Vagina (tissue), 2 donors: ENCODE results near the gene DPP3.

ENCODE experiments used
- CTCF ChIP-seq, 3 experiments: fragments of 450-650 bp in 2 of 3; fragments of 200-600 bp in 1 of 3; sonication (generic) in 1 of 3; IDR thresholded peaks; one replicate each; pipeline ENCODE4 v1.5.1; 2017 to 2019; ENCODE audit warnings: antibody characterized with exemption in 3 of 3, mild to moderate bottlenecking in 2 of 3, moderate library complexity in 2 of 3
- POLR2A ChIP-seq, 2 donors: fragments of 450-650 bp; IDR thresholded peaks; one replicate each; pipeline ENCODE4 v1.6.1; 2017; ENCODE audit warnings: antibody characterized with exemption in 2 of 2, mild to moderate bottlenecking in 2 of 2, moderate library complexity in 2 of 2

- TF ChIP-seq CTCF (IDR thresholded peaks at IDR 0.05) (no peak), POLR2A (IDR thresholded peaks at IDR 0.05) (no peak)
These were observed 70.7 kb downstream of the DPP3 start for GRCh38 chr11:66550887-66551286.
